Breast epithelium (tissue), 4 donors: Measurements from ENCODE around the gene THSD7B. TPM values are rescaled to one million over a fixed set of nuclear protein-coding genes. Genes with fewer than 3 reads are reported as not detected.

Source experiments
- DNase-seq, 2 donors: peaks; one replicate each; pipeline ENCODE4 v3.0.0-alpha.2; 2019; ENCODE audit warnings: low spot score in 2 of 2
- H3K27ac ChIP-seq, 2 donors: fragments of 200-600 bp; sonication (generic) in 1 of 2; one replicate each; pipeline ENCODE4 v1.5.1; 2016 to 2019; ENCODE audit warnings: mild to moderate bottlenecking in 1 of 2
- H3K27me3 ChIP-seq, 2 donors: fragments of 200-600 bp; sonication (generic) in 1 of 2; one replicate each; pipeline versions ENCODE4 v1.5.1 to v1.6.0; 2017 to 2019; ENCODE audit warnings: control low read depth in 1 of 2, mild to moderate bottlenecking in 1 of 2
- H3K36me3 ChIP-seq: fragments of 200-600 bp; one replicate; pipeline ENCODE4 v1.5.1; 2019
- H3K4me1 ChIP-seq, 2 donors: fragments of 200-600 bp; sonication (generic); one replicate each; pipeline ENCODE4 v1.5.1; 2016 to 2019; ENCODE audit warnings: control low read depth in 1 of 2
- H3K4me3 ChIP-seq, 3 donors: fragments of 200-600 bp; sonication (generic); 1 replicate in 2 of 3; 2 replicates in 1 of 3; pipeline ENCODE4 v1.5.1; 2016 to 2019; ENCODE audit warnings: mild to moderate bottlenecking in 3 of 3, moderate library complexity in 2 of 3
- H3K9me3 ChIP-seq, 2 donors: fragments of 200-600 bp; sonication (generic) in 1 of 2; one replicate each; pipeline ENCODE4 v1.5.1; 2016 to 2019; ENCODE audit warnings: control low read depth in 1 of 2
- POLR2A ChIP-seq: fragments of 450-650 bp; IDR thresholded peaks from one replicate; pipeline ENCODE4 v1.6.1; 2016; ENCODE audit warnings: antibody characterized with exemption, mild to moderate bottlenecking, moderate library complexity
- POLR2AphosphoS5 ChIP-seq, 3 donors: sonication (generic); formaldehyde crosslinking; IDR thresholded peaks; one replicate each; pipeline ENCODE4 v1.6.1; 2017; ENCODE audit warnings: antibody characterized with exemption in 3 of 3
- intact Hi-C: fragments of 100-400 bp; cut with DNase I; formaldehyde crosslinking; loops from one replicate; pipeline ENCODE4 v1.15.1; 2023; ENCODE audit warnings: low total_unique reads
- total RNA-seq, 3 donors: library from RNA; depleted of rRNA; stranded (reverse); fragments of >200 nt; gene quantifications; one replicate each; pipeline ENCODE4 v1.1.0, GENCODE V29; 2016
- TF ChIP-seq, protein P1 (sequence below), 3 donors: fragments of 450-650 bp; IDR thresholded peaks; one replicate each; pipeline ENCODE4 v1.5.1; 2016 to 2017; ENCODE audit warnings: antibody characterized with exemption in 3 of 3, mild to moderate bottlenecking in 3 of 3, moderate library complexity in 3 of 3

Gene THSD7B
- total RNA-seq, 3 donors from 2014 or later, result 0.73 to 3.3 (median 2.1) TPM

DNA sequence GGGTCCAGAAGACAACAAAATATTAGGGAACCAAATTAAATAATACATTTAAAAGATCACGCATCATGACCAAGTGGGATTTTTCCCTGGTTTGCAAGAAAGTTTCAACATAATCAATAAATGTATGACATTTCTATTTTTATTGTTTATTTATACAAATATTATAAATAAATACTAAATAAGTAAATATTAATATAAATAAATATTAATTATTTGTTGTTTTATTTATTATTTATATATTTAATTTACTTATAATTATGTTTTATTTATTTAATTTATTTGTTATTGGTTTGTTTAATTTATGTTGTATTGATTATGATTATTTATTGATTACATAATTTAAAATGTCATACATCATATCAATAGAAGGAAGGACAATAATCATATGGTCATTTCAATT, 956.4 kb downstream of the THSD7B start:
- no peak for TF ChIP-seq POLR2A
- TF ChIP-seq, protein P1, sequence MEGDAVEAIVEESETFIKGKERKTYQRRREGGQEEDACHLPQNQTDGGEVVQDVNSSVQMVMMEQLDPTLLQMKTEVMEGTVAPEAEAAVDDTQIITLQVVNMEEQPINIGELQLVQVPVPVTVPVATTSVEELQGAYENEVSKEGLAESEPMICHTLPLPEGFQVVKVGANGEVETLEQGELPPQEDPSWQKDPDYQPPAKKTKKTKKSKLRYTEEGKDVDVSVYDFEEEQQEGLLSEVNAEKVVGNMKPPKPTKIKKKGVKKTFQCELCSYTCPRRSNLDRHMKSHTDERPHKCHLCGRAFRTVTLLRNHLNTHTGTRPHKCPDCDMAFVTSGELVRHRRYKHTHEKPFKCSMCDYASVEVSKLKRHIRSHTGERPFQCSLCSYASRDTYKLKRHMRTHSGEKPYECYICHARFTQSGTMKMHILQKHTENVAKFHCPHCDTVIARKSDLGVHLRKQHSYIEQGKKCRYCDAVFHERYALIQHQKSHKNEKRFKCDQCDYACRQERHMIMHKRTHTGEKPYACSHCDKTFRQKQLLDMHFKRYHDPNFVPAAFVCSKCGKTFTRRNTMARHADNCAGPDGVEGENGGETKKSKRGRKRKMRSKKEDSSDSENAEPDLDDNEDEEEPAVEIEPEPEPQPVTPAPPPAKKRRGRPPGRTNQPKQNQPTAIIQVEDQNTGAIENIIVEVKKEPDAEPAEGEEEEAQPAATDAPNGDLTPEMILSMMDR (IDR thresholded peaks at IDR 0.05), result no peak
- TF ChIP-seq POLR2AphosphoS5 (IDR thresholded peaks at IDR 0.05), result no peak
- no peak for DNase-seq
- no peaks in the 10 kb centered on the region for H3K36me3 ChIP-seq
- H3K4me3 ChIP-seq, result no peak overlapping the region
- intact Hi-C loops, result no loop called here
- H3K9me3 ChIP-seq, result peaks cover 0 to 9% of the 10 kb centered on the region in 2 donors
- H3K27ac ChIP-seq, result no peak overlapping the region
- no peaks in the 10 kb centered on the region for H3K4me1 ChIP-seq
- no peaks in the 10 kb centered on the region for H3K27me3 ChIP-seq

DNA sequence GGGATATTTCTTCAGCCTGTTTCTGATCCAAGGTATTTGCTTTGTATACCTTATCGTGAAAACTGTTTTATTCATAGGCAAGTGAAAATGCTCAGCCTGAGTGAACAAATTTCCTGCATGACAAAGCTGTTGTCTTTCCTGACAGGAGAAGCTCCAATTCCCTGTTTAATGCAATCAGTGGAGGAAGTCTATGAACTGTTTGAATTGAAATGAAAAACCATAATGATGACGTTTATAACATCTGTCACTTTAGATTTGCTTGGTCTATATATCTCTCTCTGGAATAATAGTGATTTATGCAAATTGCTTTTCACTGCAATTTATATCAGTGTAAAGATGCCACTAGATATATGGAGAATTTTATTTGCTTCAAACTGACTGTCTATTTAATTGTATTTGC, 959.6 kb downstream of the THSD7B start:
- no peaks in the 10 kb centered on the region for H3K4me1 ChIP-seq
- no peak for TF ChIP-seq POLR2AphosphoS5 (IDR thresholded peaks at IDR 0.05)
- TF ChIP-seq, protein P1 (IDR thresholded peaks at IDR 0.05), result no peak
- TF ChIP-seq POLR2A, result no peak
- no peaks in the 10 kb centered on the region for H3K36me3 ChIP-seq
- no peak for DNase-seq
- H3K27me3 ChIP-seq, result no peaks in the 10 kb centered on the region
- H3K27ac ChIP-seq, result no peak overlapping the region
- H3K9me3 ChIP-seq, result peaks cover 0 to 9% of the 10 kb centered on the region in 2 donors
- intact Hi-C loops, result no loop called here
- H3K4me3 ChIP-seq, result no peak overlapping the region
